Activated T-cell treated with anti-CD3 and anti-CD28 coated beads, Interleukin-2, amount 50 U/mL, for 4 hours (primary cell): ENCODE data around the gene GPR143. TPM values are rescaled to one million over a fixed set of nuclear protein-coding genes. Genes with fewer than 3 reads are reported as not detected.

Experiments
- ATAC-seq, 2 donors: fragments of 200-7000 bp; cut with Tn5 transposase; one replicate each; pipeline ENCODE4 v1.10.0; 2021
- DNase-seq: peaks from one replicate; pipeline ENCODE4 v3.0.0-alpha.2; 2020
- H3K27me3 Mint-ChIP-seq: one replicate; pipeline ENCODE4 v1.8.0; 2021; ENCODE audit warnings: low read depth, mixed read lengths
- H3K36me3 Mint-ChIP-seq: one replicate; pipeline ENCODE4 v1.8.0; 2022; ENCODE audit warnings: mixed read lengths; ENCODE audit not compliant: insufficient read depth
- H3K4me1 Mint-ChIP-seq: one replicate; pipeline ENCODE4 v1.8.0; 2021; ENCODE audit warnings: low read depth, mixed read lengths
- H3K4me3 Mint-ChIP-seq: one replicate; pipeline ENCODE4 v1.8.0; 2021; ENCODE audit warnings: mild to moderate bottlenecking, moderate library complexity, mixed read lengths
- H3K9me3 Mint-ChIP-seq: one replicate; pipeline ENCODE4 v1.8.0; 2021; ENCODE audit warnings: mixed read lengths
- total RNA-seq, 3 donors: library from RNA; stranded (reverse); gene quantifications; one replicate each; pipeline ENCODE4 v1.2.1, GENCODE V29; 2021

The GPR143 gene
- total RNA-seq, 3 donors from 2014 or later: not detected

DNA sequence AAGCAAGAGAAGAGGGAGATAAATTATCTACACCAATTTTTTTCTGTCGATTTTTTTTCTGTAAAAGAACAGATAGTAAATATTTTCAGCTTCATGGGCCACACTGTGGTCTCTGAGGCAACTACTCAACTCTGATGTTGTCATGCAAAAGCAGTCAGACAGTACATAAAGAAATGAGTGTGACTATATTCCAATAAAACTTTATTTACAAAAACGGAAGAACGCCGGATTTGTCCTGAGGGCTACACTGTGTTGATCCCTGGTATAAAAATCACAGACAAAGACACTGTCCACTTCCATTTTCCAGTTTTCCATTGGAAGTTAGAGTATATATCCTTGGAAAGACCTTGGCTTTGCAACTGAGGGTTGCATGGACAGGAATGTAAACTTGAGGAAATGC is 18.0 kb downstream of the GPR143 start:
- Mint-ChIP-seq H3K9me3 (no peaks in the 10 kb centered on the region), H3K4me1 (peaks cover 6% of the 10 kb centered on the region), H3K4me3 (no peak overlapping the region), H3K27me3 (no peaks in the 10 kb centered on the region), H3K36me3 (no peaks in the 10 kb centered on the region)
- DNase-seq (no peak), ATAC-seq (no peak)

DNA sequence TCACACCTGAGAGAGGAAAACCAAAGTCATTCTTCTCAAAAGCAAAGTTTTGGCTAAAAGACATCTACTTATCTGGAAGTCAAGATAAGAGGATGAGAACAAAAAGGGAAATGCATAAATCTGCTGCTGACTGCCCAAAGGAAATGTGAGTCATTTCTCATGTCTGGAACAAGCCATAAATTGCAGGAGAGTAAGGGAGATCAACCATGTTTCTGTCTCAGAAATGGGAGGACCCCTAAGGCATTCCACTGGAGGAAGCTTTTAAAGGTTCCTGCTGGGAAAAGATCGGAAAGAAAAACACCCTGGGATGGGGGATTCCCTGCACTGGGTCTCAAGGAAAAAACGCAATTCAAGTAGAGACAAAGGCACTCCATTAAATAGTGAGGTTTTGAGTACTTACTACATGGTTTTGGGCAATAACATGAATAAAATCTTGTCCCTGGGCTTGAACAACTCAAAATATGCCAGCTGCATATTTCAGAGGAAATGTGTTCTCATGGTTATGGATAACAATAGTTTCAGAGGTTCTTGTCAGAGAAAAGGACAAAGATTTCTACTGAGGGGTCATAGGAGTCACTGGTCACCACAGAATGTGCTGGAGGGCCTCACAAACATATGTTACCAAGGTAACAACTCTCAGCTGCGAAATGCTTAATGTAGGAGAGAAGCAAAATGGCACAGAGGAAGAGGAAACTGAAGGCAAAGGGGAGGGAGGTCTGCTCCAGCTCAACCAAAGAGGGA is 19.3 kb downstream of the GPR143 start:
- Mint-ChIP-seq H3K4me3 (no peak overlapping the region), H3K27me3 (no peaks in the 10 kb centered on the region), H3K9me3 (no peaks in the 10 kb centered on the region), H3K36me3 (no peaks in the 10 kb centered on the region), H3K4me1 (peaks cover 6% of the 10 kb centered on the region)
- ATAC-seq: no peak
- no peak for DNase-seq

DNA sequence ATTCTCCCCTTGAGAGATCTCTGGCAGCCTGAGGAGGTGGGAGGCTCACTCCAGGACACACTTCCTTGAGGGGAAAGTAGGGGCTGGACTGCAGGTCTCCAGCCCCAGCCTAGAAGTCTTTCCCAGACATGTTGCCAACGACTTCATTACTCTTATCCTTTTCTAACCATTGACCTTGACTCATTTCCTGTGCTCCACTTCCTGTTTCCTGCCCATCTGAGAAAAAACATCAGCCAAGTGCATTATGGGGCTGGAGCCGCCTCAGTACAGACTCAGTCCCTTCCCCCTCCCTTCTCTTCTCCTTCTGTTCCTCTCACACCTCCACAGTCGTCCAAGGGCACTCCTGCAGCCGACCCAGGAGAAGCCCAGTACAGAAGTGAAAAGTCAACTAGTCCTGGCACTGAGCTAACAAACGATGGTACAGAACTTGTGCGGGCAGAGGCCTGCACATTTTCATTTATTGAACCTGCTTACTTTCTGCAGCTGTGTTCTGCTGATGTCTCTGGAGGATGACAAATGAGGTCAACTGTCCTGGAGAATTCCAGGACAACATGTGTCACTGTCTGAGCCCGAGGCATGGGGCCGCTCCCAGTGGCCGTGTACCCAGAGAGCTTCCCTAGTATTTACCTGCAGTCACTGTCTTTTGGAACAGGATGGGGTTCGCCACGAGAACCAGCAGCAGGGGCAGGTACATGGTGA is 20.1 kb downstream of the GPR143 start:
- DNase-seq: no peak
- Mint-ChIP-seq H3K27me3 (no peaks in the 10 kb centered on the region), H3K4me1 (peaks cover 6% of the 10 kb centered on the region), H3K36me3 (no peaks in the 10 kb centered on the region), H3K9me3 (no peaks in the 10 kb centered on the region), H3K4me3 (peak overlapping the region; percentile 9)
- no peak for ATAC-seq

DNA sequence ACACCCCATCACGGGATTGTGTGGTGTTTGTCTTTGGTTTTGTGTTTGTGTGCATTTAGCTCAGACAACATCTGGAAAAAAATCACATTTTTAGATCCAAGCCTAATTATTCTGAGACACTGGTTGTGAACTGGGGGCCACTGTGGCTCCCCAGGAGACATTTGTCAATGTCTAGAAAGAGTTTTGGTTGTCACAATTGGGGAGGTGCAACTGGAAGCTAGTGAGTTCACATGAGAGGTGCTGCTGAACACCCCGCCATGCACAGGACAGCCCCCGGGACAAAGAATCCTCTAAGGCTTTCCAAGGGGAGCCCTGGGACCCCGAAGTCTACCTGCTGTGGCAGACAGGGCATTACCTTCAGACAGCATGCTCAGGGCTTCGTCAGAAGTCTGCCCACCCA is 26.5 kb downstream of the GPR143 start:
- Mint-ChIP-seq H3K9me3 (no peaks in the 10 kb centered on the region), H3K27me3 (peaks cover 3% of the 10 kb centered on the region), H3K4me3 (no peak overlapping the region), H3K36me3 (no peaks in the 10 kb centered on the region), H3K4me1 (no peaks in the 10 kb centered on the region)
- no peak for DNase-seq
- no peak for ATAC-seq

DNA sequence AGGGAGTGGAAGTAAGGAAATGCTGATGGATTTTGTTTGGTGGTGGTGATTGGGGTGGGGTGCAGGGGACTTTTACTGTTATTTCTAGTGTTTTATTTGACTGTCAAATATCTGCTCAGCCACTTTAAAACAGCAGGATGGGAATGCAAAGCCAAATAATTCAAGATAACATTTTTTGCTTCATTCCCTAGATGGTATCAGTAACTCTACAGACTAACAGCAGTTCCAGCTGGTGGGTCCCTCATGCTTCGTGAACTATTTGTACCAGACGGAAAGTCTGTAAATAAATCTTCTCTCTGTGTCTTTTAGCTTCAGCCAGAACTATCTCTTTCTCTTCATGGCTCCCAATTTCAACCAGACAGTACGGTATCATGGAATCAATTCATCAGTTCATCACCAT is 27.5 kb downstream of the GPR143 start:
- no peaks in the 10 kb centered on the region for H3K4me1 Mint-ChIP-seq
- H3K4me3 Mint-ChIP-seq: no peak overlapping the region
- peaks cover 3% of the 10 kb centered on the region for H3K27me3 Mint-ChIP-seq
- no peak for DNase-seq
- no peaks in the 10 kb centered on the region for H3K9me3 Mint-ChIP-seq
- ATAC-seq: no peak
- H3K36me3 Mint-ChIP-seq: no peaks in the 10 kb centered on the region

DNA sequence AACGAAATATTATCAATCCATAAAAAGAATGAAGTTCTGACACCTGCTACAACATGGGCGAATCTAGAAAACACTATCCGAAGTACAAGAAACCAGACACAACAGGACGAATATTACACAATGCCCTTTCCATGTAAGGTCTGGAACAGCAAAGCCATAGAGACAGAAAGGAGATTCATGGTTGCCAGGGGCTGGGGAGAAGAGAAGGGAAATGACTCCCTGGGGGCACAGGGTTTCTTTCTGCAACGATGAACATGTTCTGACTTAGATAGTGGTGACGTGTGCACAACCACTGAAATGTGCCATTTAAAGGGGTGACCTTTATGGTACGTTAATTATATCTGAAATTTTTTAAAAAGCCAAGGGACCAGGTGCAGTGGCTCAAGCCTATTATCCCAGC is 28.3 kb downstream of the GPR143 start:
- Mint-ChIP-seq H3K9me3 (no peaks in the 10 kb centered on the region), H3K4me3 (no peak overlapping the region), H3K27me3 (peaks cover 3% of the 10 kb centered on the region), H3K4me1 (no peaks in the 10 kb centered on the region), H3K36me3 (no peaks in the 10 kb centered on the region)
- no peak for ATAC-seq
- no peak for DNase-seq

DNA sequence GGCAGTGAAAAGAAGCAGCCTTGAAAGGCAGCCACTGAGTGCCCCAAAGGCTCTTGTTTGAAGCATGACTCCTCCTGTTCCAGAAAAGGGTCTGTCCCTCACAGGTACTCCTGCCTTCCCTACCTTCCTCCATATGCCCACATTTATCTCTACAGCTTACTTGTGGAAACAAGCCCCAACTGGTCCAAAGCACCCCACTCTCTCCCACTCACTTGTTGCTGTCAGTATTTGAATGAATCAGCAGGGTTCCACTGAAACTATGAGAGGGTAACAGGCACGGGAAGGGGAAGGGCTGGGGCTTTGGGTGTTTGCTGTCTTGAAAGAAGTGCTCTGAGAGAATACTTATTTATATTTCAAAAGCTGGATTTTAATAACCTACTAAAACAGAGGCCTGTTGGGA is 34.9 kb downstream of the GPR143 start:
- DNase-seq (no peak), ATAC-seq (peak in 1 of 2 donors; percentile 14)
- no peak overlapping the region for H3K4me3 Mint-ChIP-seq
- H3K36me3 Mint-ChIP-seq: no peaks in the 10 kb centered on the region
- H3K27me3 Mint-ChIP-seq: peaks cover 3% of the 10 kb centered on the region
- H3K4me1 Mint-ChIP-seq: no peaks in the 10 kb centered on the region
- H3K9me3 Mint-ChIP-seq: peaks cover 8% of the 10 kb centered on the region

DNA sequence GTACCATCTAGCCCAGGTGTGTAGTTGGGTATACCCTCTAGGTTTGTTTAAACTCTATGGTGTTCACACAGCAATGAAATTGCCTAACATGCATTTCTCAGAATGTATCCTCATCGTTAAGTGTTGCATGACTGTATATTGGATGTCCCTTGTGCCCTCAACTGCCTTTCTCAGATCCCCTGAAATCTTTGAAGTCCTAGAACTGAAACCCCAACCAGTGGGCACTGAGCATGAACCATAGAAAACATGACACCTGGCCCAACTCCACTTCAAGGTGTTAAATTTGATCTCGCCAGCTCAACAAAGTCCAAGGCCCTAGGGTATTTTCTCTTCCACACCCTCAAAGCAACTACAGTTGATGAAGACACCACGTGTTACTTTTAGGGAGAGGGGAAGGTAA is 35.6 kb downstream of the GPR143 start:
- DNase-seq (no peak), ATAC-seq (no peak)
- no peaks in the 10 kb centered on the region for H3K4me1 Mint-ChIP-seq
- peaks cover 8% of the 10 kb centered on the region for H3K9me3 Mint-ChIP-seq
- no peaks in the 10 kb centered on the region for H3K36me3 Mint-ChIP-seq
- H3K27me3 Mint-ChIP-seq: peaks cover under 1% of the 10 kb centered on the region
- no peak overlapping the region for H3K4me3 Mint-ChIP-seq

DNA sequence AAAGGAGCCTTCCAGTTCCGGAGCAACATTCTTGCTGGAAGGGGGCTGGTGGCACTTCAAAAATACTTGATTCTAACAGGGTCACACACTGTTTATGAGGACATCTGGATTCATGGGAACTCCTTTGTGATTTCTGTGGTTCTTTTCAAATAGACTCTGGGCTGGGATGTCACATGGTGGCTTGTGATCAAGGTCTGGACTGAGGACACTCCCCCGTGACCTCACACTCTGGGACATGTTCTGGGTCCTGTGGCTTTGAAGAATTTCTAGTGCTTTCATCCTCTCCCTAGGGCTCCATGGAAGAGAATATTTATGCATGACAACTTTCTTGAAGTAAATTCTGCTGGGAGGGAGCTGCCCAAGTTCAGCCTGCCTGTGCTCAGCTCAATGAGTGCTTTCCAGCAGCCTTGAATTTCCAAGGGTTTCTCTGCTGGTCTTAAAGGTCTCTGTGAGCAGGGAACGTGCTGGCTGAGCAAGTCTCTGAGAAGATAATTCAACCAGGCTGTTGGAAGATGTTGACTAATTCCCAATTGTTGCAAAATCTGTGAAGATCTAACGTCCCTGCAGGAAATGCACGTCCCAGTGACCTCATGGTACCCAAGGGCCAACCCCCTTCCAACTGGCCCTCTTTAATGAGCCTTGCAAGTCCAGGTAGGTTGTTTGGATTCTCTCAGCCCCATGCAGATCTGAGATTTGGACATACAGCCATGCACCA is 36.3 kb downstream of the GPR143 start:
- peaks cover 8% of the 10 kb centered on the region for H3K9me3 Mint-ChIP-seq
- no peaks in the 10 kb centered on the region for H3K27me3 Mint-ChIP-seq
- DNase-seq (no peak), ATAC-seq (no peak)
- no peak overlapping the region for H3K4me3 Mint-ChIP-seq
- H3K36me3 Mint-ChIP-seq: no peaks in the 10 kb centered on the region
- H3K4me1 Mint-ChIP-seq: no peaks in the 10 kb centered on the region

DNA sequence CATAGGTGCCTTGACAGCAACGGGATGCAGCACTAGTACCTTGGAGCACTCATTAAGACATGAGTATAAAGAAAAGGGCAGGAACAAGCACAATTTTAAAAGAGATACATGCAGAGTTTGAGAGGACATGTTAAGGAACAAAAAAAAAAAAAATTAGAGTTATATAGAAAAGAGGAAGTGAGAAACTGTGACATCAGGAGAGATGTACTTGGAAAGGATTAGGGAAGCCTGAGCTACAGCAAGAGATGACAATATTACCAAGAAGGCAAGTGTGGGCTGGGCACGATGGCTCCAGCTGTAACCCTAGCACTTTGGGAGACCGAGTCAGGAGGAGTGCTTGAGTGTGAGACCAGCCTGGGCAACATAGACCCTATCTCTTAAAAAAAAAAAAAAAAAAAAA is 37.4 kb downstream of the GPR143 start:
- H3K4me3 Mint-ChIP-seq: no peak overlapping the region
- no peaks in the 10 kb centered on the region for H3K36me3 Mint-ChIP-seq
- H3K9me3 Mint-ChIP-seq: peaks cover 10% of the 10 kb centered on the region
- DNase-seq: no peak
- no peaks in the 10 kb centered on the region for H3K27me3 Mint-ChIP-seq
- no peak for ATAC-seq
- no peaks in the 10 kb centered on the region for H3K4me1 Mint-ChIP-seq

DNA sequence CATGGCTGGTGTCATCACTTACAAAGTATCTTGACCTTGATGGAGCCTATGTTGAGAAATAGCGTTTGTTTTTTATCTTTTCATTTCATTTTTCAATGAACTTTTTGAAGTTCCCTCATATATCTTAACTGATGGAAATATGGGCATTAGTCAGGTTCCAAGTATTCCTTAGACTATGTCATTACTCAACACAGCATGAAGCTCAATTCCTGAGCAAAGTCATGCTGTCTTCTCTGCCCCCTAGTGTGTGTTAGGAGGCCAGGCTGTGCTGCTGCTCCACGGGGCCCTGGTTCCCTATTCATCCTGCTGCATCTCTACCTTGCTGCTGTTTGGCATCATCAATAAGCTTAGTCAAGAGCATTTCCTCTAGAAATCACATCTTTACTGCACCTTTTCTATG is 40.9 kb downstream of the GPR143 start:
- H3K4me3 Mint-ChIP-seq: no peak overlapping the region
- no peaks in the 10 kb centered on the region for H3K4me1 Mint-ChIP-seq
- H3K9me3 Mint-ChIP-seq: peaks cover 20% of the 10 kb centered on the region
- ATAC-seq (no peak), DNase-seq (no peak)
- no peaks in the 10 kb centered on the region for H3K27me3 Mint-ChIP-seq
- H3K36me3 Mint-ChIP-seq: peaks cover 20% of the 10 kb centered on the region

DNA sequence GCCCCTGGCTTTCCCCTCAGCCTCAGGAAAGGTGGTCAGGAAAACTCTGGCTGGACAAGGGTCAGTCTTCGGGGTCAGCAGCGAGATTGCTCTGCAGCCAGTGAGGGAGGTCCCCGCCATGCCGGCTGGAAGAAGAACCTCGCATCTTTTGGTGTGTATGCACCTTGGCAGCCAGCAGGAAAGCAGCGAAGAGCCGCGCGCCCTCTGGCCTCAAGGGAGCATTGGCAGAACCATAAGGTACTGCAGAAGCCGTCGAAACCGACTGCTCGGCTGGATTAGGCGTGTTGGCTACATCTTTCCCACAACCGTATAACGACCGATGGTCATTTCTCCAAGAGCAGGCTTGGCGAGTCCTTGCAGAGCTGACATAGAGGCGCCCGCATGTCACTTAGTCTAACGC is 48.3 kb downstream of the GPR143 start:
- Mint-ChIP-seq H3K9me3 (peaks cover 9% of the 10 kb centered on the region), H3K4me1 (no peaks in the 10 kb centered on the region), H3K4me3 (no peak overlapping the region), H3K36me3 (peaks cover 52% of the 10 kb centered on the region), H3K27me3 (no peaks in the 10 kb centered on the region)
- DNase-seq (no peak), ATAC-seq (no peak)

DNA sequence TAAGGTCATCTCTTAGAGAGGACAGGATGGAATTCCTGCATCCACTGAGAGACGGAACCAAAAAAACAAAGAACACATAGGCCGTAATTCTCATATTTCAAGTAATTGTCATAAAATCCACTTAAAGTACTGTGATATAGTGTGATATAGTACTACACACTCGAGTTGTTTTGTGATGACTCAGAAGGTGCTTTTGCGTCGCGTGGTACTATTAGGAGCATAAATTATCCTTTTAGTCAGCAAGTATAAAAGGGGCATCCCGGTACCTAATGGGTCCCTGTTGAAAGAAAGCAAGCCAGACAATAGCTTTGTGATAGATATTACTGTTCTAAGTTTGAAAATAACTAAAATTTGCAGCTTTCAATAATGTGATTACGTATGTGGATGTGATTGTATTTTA is 55.3 kb downstream of the GPR143 start:
- peaks cover 17% of the 10 kb centered on the region for H3K36me3 Mint-ChIP-seq
- peaks cover 8% of the 10 kb centered on the region for H3K4me1 Mint-ChIP-seq
- DNase-seq: no peak

DNA sequence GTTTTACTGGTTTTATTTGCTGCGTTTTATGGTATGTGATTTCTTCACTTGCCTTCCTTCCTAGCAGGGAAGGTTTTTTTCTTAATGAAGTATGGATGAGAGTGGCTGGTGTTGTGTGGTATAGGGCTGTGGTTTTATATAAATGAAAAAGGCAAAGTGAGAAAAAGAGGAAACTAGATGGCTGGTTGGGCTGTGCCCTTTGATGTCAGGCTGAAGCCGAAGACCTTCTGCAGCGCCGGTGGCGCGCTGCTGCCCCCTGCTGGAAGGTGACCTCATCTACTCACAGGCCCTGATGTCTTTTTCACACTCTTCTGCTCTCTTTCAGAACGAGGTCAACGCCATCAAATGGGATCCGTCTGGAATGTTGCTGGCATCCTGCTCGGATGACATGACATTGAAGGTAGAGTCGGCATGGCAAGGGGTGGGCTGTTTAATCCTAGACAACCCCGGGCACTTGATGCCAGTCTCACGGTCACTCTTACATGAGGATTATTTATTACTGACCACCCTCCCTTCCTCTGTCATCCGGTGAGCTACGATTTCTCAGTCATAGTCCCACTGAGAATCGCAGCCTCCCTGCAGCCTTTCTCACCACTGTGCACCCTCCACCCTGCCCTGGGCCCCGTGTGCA is 56.6 kb downstream of the GPR143 start:
- no peaks in the 10 kb centered on the region for H3K9me3 Mint-ChIP-seq
- H3K36me3 Mint-ChIP-seq: peaks cover 23% of the 10 kb centered on the region
- no peaks in the 10 kb centered on the region for H3K27me3 Mint-ChIP-seq
- peaks cover 8% of the 10 kb centered on the region for H3K4me1 Mint-ChIP-seq
- DNase-seq: peak; percentile 79
- no peak overlapping the region for H3K4me3 Mint-ChIP-seq
- ATAC-seq: peak; percentile 73 to 78

More for the DNA sequence above, 55.3 kb downstream of the GPR143 start:
- Mint-ChIP-seq H3K4me3 (no peak overlapping the region), H3K9me3 (no peaks in the 10 kb centered on the region), H3K27me3 (no peaks in the 10 kb centered on the region)
- no peak for ATAC-seq
